ENCODE data around the gene GPER1.

DNA sequence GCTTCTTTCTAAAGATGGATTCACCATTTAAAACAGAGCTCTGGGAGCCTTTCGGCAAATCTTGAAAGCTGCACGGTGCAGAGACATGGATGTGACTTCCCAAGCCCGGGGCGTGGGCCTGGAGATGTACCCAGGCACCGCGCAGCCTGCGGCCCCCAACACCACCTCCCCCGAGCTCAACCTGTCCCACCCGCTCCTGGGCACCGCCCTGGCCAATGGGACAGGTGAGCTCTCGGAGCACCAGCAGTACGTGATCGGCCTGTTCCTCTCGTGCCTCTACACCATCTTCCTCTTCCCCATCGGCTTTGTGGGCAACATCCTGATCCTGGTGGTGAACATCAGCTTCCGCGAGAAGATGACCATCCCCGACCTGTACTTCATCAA lies 3.7 kb downstream of the GPER1 start:
- TF ChIP-seq, protein P1, sequence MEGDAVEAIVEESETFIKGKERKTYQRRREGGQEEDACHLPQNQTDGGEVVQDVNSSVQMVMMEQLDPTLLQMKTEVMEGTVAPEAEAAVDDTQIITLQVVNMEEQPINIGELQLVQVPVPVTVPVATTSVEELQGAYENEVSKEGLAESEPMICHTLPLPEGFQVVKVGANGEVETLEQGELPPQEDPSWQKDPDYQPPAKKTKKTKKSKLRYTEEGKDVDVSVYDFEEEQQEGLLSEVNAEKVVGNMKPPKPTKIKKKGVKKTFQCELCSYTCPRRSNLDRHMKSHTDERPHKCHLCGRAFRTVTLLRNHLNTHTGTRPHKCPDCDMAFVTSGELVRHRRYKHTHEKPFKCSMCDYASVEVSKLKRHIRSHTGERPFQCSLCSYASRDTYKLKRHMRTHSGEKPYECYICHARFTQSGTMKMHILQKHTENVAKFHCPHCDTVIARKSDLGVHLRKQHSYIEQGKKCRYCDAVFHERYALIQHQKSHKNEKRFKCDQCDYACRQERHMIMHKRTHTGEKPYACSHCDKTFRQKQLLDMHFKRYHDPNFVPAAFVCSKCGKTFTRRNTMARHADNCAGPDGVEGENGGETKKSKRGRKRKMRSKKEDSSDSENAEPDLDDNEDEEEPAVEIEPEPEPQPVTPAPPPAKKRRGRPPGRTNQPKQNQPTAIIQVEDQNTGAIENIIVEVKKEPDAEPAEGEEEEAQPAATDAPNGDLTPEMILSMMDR (conservative IDR thresholded peaks at IDR 0.05; ENCODE audit: low read depth in 2 of 2) = no peak
- TF ChIP-seq ZNF331 (CRISPR knock-in tag; IDR thresholded peaks at IDR 0.05; ENCODE audit: low read depth) = no peak
- TF ChIP-seq JUNB (IDR thresholded peaks at IDR 0.05; ENCODE audit: unreplicated experiment) = no peak
- no peak for TF ChIP-seq POLR2AphosphoS5 (IDR thresholded peaks at IDR 0.05; ENCODE audit: low read depth)
- TF ChIP-seq ZNF114 (CRISPR knock-in tag; IDR thresholded peaks at IDR 0.05) = no peak
- TF ChIP-seq CREB1 (CRISPR knock-in tag; IDR thresholded peaks at IDR 0.05; ENCODE audit: low read depth) = no peak
- TF ChIP-seq, protein P2, sequence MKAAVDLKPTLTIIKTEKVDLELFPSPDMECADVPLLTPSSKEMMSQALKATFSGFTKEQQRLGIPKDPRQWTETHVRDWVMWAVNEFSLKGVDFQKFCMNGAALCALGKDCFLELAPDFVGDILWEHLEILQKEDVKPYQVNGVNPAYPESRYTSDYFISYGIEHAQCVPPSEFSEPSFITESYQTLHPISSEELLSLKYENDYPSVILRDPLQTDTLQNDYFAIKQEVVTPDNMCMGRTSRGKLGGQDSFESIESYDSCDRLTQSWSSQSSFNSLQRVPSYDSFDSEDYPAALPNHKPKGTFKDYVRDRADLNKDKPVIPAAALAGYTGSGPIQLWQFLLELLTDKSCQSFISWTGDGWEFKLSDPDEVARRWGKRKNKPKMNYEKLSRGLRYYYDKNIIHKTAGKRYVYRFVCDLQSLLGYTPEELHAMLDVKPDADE (IDR thresholded peaks at IDR 0.05) = no peak
- no peak for TF ChIP-seq EZH2phosphoT487 (IDR thresholded peaks at IDR 0.05; ENCODE audit: unreplicated experiment)
- TF ChIP-seq EZH2 (IDR thresholded peaks at IDR 0.05; ENCODE audit: low read depth, unreplicated experiment) = no peak
- TF ChIP-seq STAT1 (IDR thresholded peaks at IDR 0.05; ENCODE audit: unreplicated experiment) = no peak
